Right lobe of liver (tissue), 4 donors: Measurements from ENCODE around the gene RABL6.

Experiments
- CTCF ChIP-seq, 4 donors: fragments of 200-600 bp in 3 of 4; fragments of 450-650 bp in 1 of 4; IDR thresholded peaks; one replicate each; pipeline versions ENCODE4 v1.5.1 to v1.8.0; 2016 to 2022; ENCODE audit warnings: antibody characterized with exemption in 4 of 4, mild to moderate bottlenecking in 2 of 4
- POLR2A ChIP-seq: fragments of 450-650 bp; IDR thresholded peaks from one replicate; pipeline ENCODE4 v1.6.1; 2017; ENCODE audit warnings: antibody characterized with exemption, mild to moderate bottlenecking
- donor health status: DM: no; HTN: no; CAD: no.
- donor health status: DM: no; HTN: no; CAD: no.
- donor health status: DM: no; HTN: yes; CAD: no.

DNA sequence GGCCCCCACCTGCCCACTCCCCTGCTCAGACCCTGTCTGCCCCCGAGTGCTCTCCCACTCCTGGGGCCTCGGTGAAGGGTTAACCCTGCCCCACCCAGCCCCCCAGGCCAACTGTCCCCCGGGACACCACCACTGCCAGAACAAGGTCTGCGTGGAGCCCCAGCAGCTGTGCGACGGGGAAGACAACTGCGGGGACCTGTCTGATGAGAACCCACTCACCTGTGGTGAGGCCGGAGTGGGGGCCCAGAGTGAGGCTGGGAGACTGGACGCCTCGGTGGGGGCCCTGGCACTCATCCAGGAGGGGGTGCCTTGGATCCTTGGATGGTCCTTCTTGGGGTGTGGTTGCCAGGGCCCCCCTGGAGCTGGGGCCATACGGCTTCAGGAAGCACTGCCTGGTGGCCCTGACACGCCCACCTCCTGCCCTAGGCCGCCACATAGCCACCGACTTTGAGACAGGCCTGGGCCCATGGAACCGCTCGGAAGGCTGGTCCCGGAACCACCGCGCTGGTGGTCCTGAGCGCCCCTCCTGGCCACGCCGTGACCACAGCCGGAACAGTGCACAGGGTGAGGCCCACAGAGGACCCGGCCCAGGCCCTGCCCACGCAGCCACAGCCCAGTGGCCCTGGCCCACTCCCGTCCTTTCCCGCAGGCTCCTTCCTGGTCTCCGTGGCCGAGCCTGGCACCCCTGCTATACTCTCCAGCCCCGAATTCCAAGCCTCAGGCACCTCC, 46.5 kb downstream of the RABL6 start:
- TF ChIP-seq CTCF (IDR thresholded peaks at IDR 0.05) (no peak), POLR2A (no peak)
